ENCODE results near the gene SP7. TPM values are rescaled to one million over a fixed set of nuclear protein-coding genes. Genes with fewer than 3 reads are reported as not detected.

Gene SP7
- total and polyA plus RNA-seq, 3 experiments from 2014 or later: not detected

DNA sequence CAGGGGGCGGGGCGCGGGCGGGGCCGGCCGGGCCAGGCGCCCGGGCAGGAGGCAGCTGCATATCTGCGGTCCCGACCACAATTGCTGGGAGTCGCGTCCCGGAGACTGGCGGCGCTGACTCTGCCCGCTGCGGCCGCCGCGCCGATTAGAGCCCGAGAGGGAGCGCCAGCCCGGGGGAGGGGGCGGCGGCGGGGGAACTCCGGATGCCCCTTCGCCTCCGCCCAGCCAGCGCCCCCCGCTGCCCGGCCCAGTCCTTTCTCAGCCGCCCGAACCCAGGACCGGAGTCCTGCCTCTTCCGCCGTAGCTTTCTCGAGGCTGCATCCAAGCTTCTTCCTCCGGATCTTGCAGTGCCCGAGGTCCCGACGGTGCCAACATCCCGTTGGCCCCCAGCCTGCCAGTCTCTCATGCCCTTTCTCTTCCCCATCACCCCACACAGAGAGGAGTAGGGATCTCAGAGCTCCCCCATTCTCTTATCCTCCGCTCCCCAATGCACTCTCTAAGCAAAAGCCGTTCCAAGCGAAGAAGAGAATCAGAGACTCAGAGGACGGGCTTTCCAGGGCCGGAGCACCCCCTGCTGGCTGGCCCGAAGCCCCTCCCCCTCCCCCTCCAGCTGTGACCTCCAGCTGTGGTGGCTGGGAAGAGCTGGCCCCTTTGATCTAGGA, 8.8 kb upstream of the SP7 start:
- H3K36me3 ChIP-seq (ENCODE audit: insufficient read depth, low read length): no peaks in the 10 kb centered on the region
- POLR2A ChIA-PET: interaction anchor here (0.6 to 4.0 kb wide), 9 partner anchors 9 to 164 kb away, joined by 3 to 28 read pairs (median 6); partner anchors contain the start of genes AAAS, CSAD, MYG1 and PFDN5
- Mint-ChIP-seq H3K27ac (peak overlapping the region in 7 of 8 donors; percentile 75 to 95 (median 92)), H3K36me3 (peaks cover 0 to 2% (median 0%) of the 10 kb centered on the region in 3 donors), H3K4me1 (peaks cover 12 to 18% (median 14%) of the 10 kb centered on the region in 3 donors), H3K27me3 (peaks cover 6 to 7% of the 10 kb centered on the region in 2 donors), H3K4me3 (peak overlapping the region; percentile 90 to 98 (median 95)), H3K9me3 (no peaks in the 10 kb centered on the region)
- H3K27ac ChIP-seq (ENCODE audit: low read depth, low read length): peak overlapping the region; percentile 4
- DNase-seq: peak; percentile 53 to 80 (median 61)
- peaks cover 9% of the 10 kb centered on the region for H3K4me1 ChIP-seq (ENCODE audit: insufficient read depth, low read length)
- no peaks in the 10 kb centered on the region for H3K27me3 ChIP-seq (ENCODE audit: insufficient read depth, low read length, poor library complexity, severe bottlenecking)
- CTCF ChIA-PET: interaction anchor here (0.7 to 6.6 kb wide), 42 partner anchors 10 to 402 kb away, joined by 3 to 209 read pairs (median 4); partner anchors contain the start of genes AAAS, AMHR2, CSAD and ITGB7
- no peaks in the 10 kb centered on the region for H3K9me3 ChIP-seq (ENCODE audit: low read length)
- peak overlapping the region; percentile 80 for H3K4me3 ChIP-seq (ENCODE audit: low read length)

DNA sequence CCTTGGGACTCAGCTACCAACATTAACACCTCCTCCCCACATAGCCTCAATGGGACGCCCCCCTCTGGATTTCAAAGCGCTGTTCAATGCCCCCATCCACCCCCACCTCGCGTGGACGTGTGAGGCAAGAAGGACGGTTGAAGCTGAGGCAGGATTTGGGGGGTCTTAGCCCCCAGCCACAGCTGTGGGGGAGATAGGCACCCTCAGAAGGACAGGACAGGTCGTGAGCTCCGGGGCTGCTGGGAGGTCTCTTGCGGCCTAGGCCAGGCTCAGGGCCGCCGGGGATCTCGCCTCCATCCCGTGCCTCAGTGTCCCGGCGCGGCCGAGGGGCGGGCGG, 8.3 kb upstream of the SP7 start:
- ChIA-PET POLR2A (interaction anchor here (0.5 to 4.0 kb wide), 11 partner anchors 9 to 164 kb away, joined by 3 to 28 read pairs (median 5); partner anchors contain the start of genes AAAS, CSAD, MYG1 and PFDN5), CTCF (interaction anchor here (0.8 to 6.6 kb wide), 35 partner anchors 10 to 402 kb away, joined by 3 to 209 read pairs (median 6); partner anchors contain the start of genes AAAS, AMHR2, CSAD and ITGB7)
- no peaks in the 10 kb centered on the region for H3K27me3 ChIP-seq (ENCODE audit: insufficient read depth, low read length, poor library complexity, severe bottlenecking)
- Mint-ChIP-seq H3K4me1 (peaks cover 12 to 18% (median 14%) of the 10 kb centered on the region in 3 donors), H3K36me3 (peaks cover 0 to 2% (median 0%) of the 10 kb centered on the region in 3 donors), H3K27me3 (peaks cover 10% of the 10 kb centered on the region in 2 donors), H3K27ac (peak overlapping the region in 7 of 8 donors; percentile 17 to 93 (median 54)), H3K9me3 (no peaks in the 10 kb centered on the region), H3K4me3 (peak overlapping the region; percentile 73 to 90 (median 79))
- no peak overlapping the region for H3K27ac ChIP-seq (ENCODE audit: low read depth, low read length)
- H3K9me3 ChIP-seq (ENCODE audit: low read length): no peaks in the 10 kb centered on the region
- DNase-seq: no peak
- H3K4me1 ChIP-seq (ENCODE audit: insufficient read depth, low read length): peaks cover 9% of the 10 kb centered on the region
- H3K36me3 ChIP-seq (ENCODE audit: insufficient read depth, low read length): no peaks in the 10 kb centered on the region
- peak overlapping the region; percentile 45 for H3K4me3 ChIP-seq (ENCODE audit: low read length)

DNA sequence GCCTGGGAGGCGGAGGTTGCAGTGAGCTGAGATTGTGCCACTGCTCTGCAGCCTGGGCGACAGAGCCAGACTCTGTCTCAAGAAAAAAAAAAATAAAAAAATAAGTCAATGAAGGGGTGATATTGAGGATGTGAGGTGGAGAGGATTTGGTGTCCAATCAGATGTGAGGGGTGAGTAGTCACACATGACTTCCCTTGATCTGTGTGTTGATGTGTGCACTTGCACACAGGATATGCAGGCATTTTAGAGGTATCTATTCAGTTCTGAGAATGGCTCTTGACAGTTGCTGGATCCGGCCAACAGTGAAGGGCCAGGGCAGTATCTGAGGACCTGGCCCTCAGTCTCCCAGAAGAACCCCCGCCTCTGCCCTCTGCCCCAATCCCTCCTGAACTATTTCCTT, 7.8 kb upstream of the SP7 start:
- CTCF ChIA-PET: interaction anchor here (0.8 to 6.6 kb wide), 14 partner anchors 8 to 278 kb away, joined by 3 to 209 read pairs (median 9); partner anchors contain the start of genes AAAS, AMHR2, PFDN5 and SP7
- POLR2A ChIA-PET: interaction anchor here (0.5 to 4.0 kb wide), 6 partner anchors 13 to 97 kb away, joined by 3 to 28 read pairs (median 6); partner anchors contain the start of genes AAAS and SP1
- Mint-ChIP-seq H3K27me3 (peaks cover 10% of the 10 kb centered on the region in 2 donors), H3K4me3 (peak overlapping the region; percentile 73 to 90 (median 79)), H3K9me3 (no peaks in the 10 kb centered on the region), H3K27ac (peak overlapping the region; percentile 17 to 93 (median 57)), H3K36me3 (peaks cover 0 to 2% (median 0%) of the 10 kb centered on the region in 3 donors), H3K4me1 (peaks cover 12 to 18% (median 14%) of the 10 kb centered on the region in 3 donors)
- no peak overlapping the region for H3K27ac ChIP-seq (ENCODE audit: low read depth, low read length)
- no peaks in the 10 kb centered on the region for H3K9me3 ChIP-seq (ENCODE audit: low read length)
- DNase-seq: no peak
- peaks cover 9% of the 10 kb centered on the region for H3K4me1 ChIP-seq (ENCODE audit: insufficient read depth, low read length)
- no peaks in the 10 kb centered on the region for H3K36me3 ChIP-seq (ENCODE audit: insufficient read depth, low read length)
- peak overlapping the region; percentile 45 for H3K4me3 ChIP-seq (ENCODE audit: low read length)
- H3K27me3 ChIP-seq (ENCODE audit: insufficient read depth, low read length, poor library complexity, severe bottlenecking): peaks cover under 1% of the 10 kb centered on the region

DNA sequence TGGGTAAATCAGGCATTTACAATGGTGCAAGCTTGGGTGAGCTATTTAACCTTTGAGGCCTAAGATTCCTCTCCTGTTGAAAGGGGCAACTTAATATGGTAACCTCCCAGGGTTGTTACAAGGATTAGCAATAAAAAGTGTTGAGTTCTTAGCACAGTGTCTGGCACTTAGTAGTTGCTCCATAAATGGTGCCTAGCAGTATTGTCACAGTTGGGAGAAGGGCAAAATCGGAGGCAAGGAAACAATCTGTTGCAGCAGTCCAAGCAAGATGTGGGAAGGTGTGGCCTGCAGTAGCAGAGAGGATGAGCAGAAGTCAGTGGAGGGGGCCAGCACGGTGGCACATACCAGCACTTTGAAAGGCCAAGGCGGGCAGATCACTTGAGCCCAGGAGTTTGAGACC, 7.3 kb upstream of the SP7 start:
- CTCF ChIA-PET: interaction anchor here (0.7 to 6.6 kb wide), 4 partner anchors 9 to 129 kb away, joined by 3 to 209 read pairs (median 14); partner anchors contain the start of gene AAAS

DNA sequence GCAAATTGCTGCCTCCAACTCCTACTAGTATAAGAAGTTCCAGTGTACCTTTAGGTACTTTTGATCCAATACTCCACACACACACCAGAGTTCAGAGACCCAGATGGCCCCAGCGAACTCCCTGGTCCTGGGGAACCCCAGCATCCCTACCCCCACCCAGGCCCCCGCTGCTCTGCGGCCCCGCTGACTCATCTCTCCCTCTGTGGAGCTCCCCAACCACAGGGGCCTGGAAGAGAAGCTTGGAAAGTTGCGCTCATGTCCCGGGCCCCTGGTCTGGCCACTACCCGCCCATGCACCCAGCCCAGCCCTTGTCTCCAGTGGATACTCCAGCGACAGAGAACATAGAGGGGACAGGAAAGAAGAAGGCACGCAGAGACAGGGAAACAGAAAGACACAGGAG, 4.2 kb upstream of the SP7 start:
- ChIA-PET POLR2A (no interaction called here), CTCF (interaction anchor here (1.2 kb wide), 2 partner anchors 17 to 127 kb away, joined by 3 to 4 read pairs; no protein-coding TSS in a partner anchor)
- peaks cover 9% of the 10 kb centered on the region for H3K4me1 ChIP-seq (ENCODE audit: insufficient read depth, low read length)
- H3K27ac Mint-ChIP-seq: no peak overlapping the region
- peaks cover 0 to 2% (median 2%) of the 10 kb centered on the region in 3 donors for H3K36me3 Mint-ChIP-seq
- H3K27me3 Mint-ChIP-seq: peaks cover 24 to 38% of the 10 kb centered on the region in 2 donors
- no peak for DNase-seq
- H3K4me1 Mint-ChIP-seq: peaks cover 21 to 24% (median 22%) of the 10 kb centered on the region in 3 donors
- H3K4me3 Mint-ChIP-seq: no peak overlapping the region
- peaks cover 27% of the 10 kb centered on the region for H3K27me3 ChIP-seq (ENCODE audit: insufficient read depth, low read length, poor library complexity, severe bottlenecking)
- H3K9me3 ChIP-seq (ENCODE audit: low read length): no peaks in the 10 kb centered on the region
- no peaks in the 10 kb centered on the region for H3K9me3 Mint-ChIP-seq
- H3K27ac ChIP-seq (ENCODE audit: low read depth, low read length): no peak overlapping the region
- no peaks in the 10 kb centered on the region for H3K36me3 ChIP-seq (ENCODE audit: insufficient read depth, low read length)
- no peak overlapping the region for H3K4me3 ChIP-seq (ENCODE audit: low read length)

More for the DNA sequence above, 7.3 kb upstream of the SP7 start:
- DNase-seq: no peak
- peaks cover 5% of the 10 kb centered on the region for H3K27me3 ChIP-seq (ENCODE audit: insufficient read depth, low read length, poor library complexity, severe bottlenecking)
- Mint-ChIP-seq H3K27ac (peak overlapping the region in 6 of 8 donors; percentile 24 to 83 (median 58)), H3K4me3 (peak overlapping the region; percentile 17 to 90 (median 56)), H3K9me3 (no peaks in the 10 kb centered on the region), H3K4me1 (peaks cover 12 to 18% (median 14%) of the 10 kb centered on the region in 3 donors), H3K36me3 (peaks cover 0 to 2% (median 0%) of the 10 kb centered on the region in 3 donors), H3K27me3 (peaks cover 10 to 12% of the 10 kb centered on the region in 2 donors)
- no peak overlapping the region for H3K27ac ChIP-seq (ENCODE audit: low read depth, low read length)
- H3K36me3 ChIP-seq (ENCODE audit: insufficient read depth, low read length): no peaks in the 10 kb centered on the region
- H3K4me1 ChIP-seq (ENCODE audit: insufficient read depth, low read length): peaks cover 9% of the 10 kb centered on the region
- no peaks in the 10 kb centered on the region for H3K9me3 ChIP-seq (ENCODE audit: low read length)
- H3K4me3 ChIP-seq (ENCODE audit: low read length): no peak overlapping the region
- POLR2A ChIA-PET: interaction anchor here (1.0 to 4.0 kb wide), 2 partner anchors 13 to 19 kb away, joined by 3 to 28 read pairs; no protein-coding TSS in a partner anchor

DNA sequence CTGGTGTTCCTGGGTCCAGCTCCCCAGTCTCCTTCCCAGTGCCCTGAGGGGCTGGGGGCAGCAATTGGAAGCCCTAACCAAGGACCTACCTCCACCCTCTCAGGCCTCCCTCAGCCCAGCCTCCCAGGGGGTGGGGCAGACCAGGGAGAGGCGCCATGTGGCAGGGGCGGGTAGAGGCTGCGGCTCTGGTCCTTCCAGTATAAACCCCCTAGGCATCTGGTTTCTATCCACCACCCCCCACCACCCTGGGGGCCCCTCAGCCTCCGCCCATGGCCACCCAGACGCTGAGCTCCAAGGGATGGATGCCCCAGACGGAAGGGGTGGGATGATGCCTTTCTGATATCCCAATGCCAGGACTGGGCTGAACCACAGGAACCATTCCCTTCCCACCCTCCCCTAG, 2.8 kb upstream of the SP7 start:
- no peak overlapping the region for H3K27ac Mint-ChIP-seq
- H3K4me1 ChIP-seq (ENCODE audit: insufficient read depth, low read length): peaks cover 2% of the 10 kb centered on the region
- no peak overlapping the region for H3K27ac ChIP-seq (ENCODE audit: low read depth, low read length)
- H3K9me3 ChIP-seq (ENCODE audit: low read length): no peaks in the 10 kb centered on the region
- no peaks in the 10 kb centered on the region for H3K9me3 Mint-ChIP-seq
- no peaks in the 10 kb centered on the region for H3K36me3 ChIP-seq (ENCODE audit: insufficient read depth, low read length)
- peaks cover 26 to 49% of the 10 kb centered on the region in 2 donors for H3K27me3 Mint-ChIP-seq
- ChIA-PET POLR2A (no interaction called here), CTCF (interaction anchor here (0.7 to 1.0 kb wide), 2 partner anchors 18 to 19 kb away, joined by 3 to 4 read pairs; no protein-coding TSS in a partner anchor)
- peaks cover 27% of the 10 kb centered on the region for H3K27me3 ChIP-seq (ENCODE audit: insufficient read depth, low read length, poor library complexity, severe bottlenecking)
- no peak overlapping the region for H3K4me3 ChIP-seq (ENCODE audit: low read length)
- no peak for DNase-seq
- H3K36me3 Mint-ChIP-seq: peaks cover 0 to 2% (median 0%) of the 10 kb centered on the region in 3 donors
- H3K4me3 Mint-ChIP-seq: no peak overlapping the region
- H3K4me1 Mint-ChIP-seq: peaks cover 10 to 14% (median 12%) of the 10 kb centered on the region in 3 donors

DNA sequence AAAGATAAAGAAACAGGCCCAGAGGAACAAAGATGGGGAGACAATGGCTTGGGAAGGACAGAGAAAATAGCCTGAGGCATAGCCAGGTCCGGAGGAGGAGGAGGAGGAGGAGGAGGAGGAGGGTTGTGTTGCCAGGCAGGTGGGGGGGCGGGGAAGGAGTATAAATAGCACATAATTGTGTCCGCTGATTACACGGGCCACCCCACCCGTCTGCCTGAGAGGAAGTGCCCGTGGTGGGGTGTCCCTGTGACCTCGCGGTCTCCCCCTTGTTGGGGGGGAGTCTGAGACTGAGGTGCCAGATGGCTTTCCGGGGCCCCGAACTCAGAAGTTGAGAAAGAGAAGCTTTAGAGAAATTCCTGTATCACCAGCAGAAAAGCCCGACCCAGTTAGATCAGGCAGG, 1.9 kb upstream of the SP7 start:
- ChIA-PET CTCF (no interaction called here), POLR2A (no interaction called here)
- Mint-ChIP-seq H3K4me3 (peak overlapping the region in 1 of 7 donors; percentile 13), H3K4me1 (peaks cover 7 to 9% (median 7%) of the 10 kb centered on the region in 3 donors), H3K36me3 (peaks cover 0 to 2% (median 0%) of the 10 kb centered on the region in 3 donors), H3K27ac (peak overlapping the region in 4 of 8 donors; percentile 3 to 47 (median 27)), H3K9me3 (no peaks in the 10 kb centered on the region), H3K27me3 (peaks cover 26 to 58% of the 10 kb centered on the region in 2 donors)
- no peak overlapping the region for H3K27ac ChIP-seq (ENCODE audit: low read depth, low read length)
- no peak for DNase-seq
- H3K36me3 ChIP-seq (ENCODE audit: insufficient read depth, low read length): no peaks in the 10 kb centered on the region
- H3K4me3 ChIP-seq (ENCODE audit: low read length): no peak overlapping the region
- no peaks in the 10 kb centered on the region for H3K9me3 ChIP-seq (ENCODE audit: low read length)
- peaks cover 27% of the 10 kb centered on the region for H3K27me3 ChIP-seq (ENCODE audit: insufficient read depth, low read length, poor library complexity, severe bottlenecking)
- no peaks in the 10 kb centered on the region for H3K4me1 ChIP-seq (ENCODE audit: insufficient read depth, low read length)

Data from CD8-positive, alpha-beta memory T cell (primary cell).